ENCODE data around the gene MPPED1.

DNA sequence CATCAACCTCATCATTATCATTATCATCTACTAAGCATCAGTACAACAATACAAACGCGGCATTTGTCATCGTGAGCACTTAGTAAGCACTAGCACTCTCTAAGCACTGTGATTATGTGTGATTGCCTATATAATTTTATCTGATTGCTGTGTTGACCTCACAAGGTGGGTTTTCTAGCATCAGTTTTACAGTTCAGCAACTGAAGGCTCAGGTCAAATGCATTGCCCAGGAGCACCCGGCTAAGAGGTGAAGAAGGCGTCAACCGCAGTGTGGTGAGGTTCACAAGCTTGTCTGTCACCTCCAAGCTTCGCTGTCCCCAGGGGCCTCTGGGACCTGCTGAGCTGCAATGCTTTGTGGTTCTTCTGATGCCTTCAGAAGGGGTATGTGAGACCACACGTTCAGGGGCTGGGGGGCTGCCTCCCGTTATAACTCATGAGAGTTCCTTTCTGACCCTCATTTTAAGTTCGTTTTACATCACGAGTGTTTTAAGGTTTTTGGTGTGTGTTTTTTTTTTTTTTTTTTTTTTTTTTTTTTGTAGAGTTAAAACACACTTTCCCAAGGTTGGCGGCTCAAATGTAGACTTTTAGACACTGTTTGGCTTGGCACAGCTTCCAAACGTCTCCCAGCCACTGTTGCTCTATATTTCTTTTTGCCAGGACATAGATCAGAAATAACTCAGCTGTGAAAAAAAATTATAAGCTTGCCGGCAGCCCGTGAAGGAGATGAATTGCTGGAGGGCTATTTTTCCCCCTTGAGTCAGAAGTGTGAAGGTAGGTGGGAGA lies 34.9 kb upstream of the MPPED1 start:
- TF ChIP-seq CTCF (IDR thresholded peaks at IDR 0.05; ENCODE audit: insufficient read depth, low read length, poor library complexity, severe bottlenecking) (no peak), EZH2phosphoT487 (conservative IDR thresholded peaks at IDR 0.05; ENCODE audit: low read length) (no peak)

Data from SU-DHL-6 (cell line).